Transverse colon (tissue), 4 donors: ENCODE results near the gene PTTG1.

Source experiments
- CTCF ChIP-seq, 5 experiments: fragments of 200-600 bp in 3 of 5; fragments of 450-650 bp in 2 of 5; sonication (generic) in 3 of 5; IDR thresholded peaks; 1 replicate in 2 of 5; 2 replicates in 3 of 5; pipeline ENCODE4 v1.5.1; 2016 to 2017; ENCODE audit warnings: antibody characterized with exemption in 5 of 5, inconsistent platforms in 3 of 5, mild to moderate bottlenecking in 2 of 5, moderate library complexity in 1 of 5
- POLR2A ChIP-seq: fragments of 450-650 bp; IDR thresholded peaks from one replicate; pipeline ENCODE4 v1.6.1; 2016; ENCODE audit warnings: antibody characterized with exemption, mild to moderate bottlenecking, moderate library complexity
- POLR2AphosphoS5 ChIP-seq, 3 donors: sonication (generic); formaldehyde crosslinking; IDR thresholded peaks; one replicate each; pipeline ENCODE4 v1.6.1; 2016; ENCODE audit warnings: antibody characterized with exemption in 3 of 3

GRCh38 chr5:160444407-160444806 lies 22.8 kb downstream of the PTTG1 start:
- TF ChIP-seq POLR2A (no peak), CTCF (IDR thresholded peaks at IDR 0.05) (no peak), POLR2AphosphoS5 (IDR thresholded peaks at IDR 0.05) (no peak)
